ENCODE measurements around the gene UBE4B. TPM values are rescaled to one million over a fixed set of nuclear protein-coding genes. Genes with fewer than 3 reads are reported as not detected.
"Not testable (repeated sequence)": the region's sequence is repeated elsewhere in the genome, so short reads cannot be mapped to it uniquely, and the experiment has no call there.

The UBE4B gene
- total RNA-seq, 1 experiment from 2014 or later, result 28.1 TPM

DNA sequence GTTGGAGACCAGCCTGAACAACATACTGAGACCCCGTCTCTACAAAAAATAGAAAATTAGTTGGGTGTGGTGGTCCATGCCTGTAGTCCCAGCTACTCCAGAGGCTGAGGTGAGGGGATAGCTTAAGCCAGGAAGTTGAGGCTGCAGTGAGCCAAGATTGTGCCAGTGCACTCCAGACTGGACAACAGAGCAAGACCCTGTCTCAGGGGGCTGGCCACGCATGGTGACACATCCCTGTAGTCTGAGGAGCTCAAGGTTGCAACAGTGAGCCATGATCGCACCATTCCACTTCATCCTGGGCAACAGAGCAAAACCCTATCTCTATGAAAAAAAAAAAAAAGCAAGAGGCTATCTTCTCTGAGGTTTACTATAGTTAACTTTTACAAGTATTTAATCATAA, 12.7 kb upstream of the UBE4B start:
- CTCF ChIA-PET, result no interaction called here
- Mint-ChIP-seq H3K4me3 (ENCODE audit: low read depth, unreplicated experiment) (no peak overlapping the region), H3K27ac (ENCODE audit: unreplicated experiment) (no peak overlapping the region), H3K4me1 (ENCODE audit: low read depth, unreplicated experiment) (no peaks in the 10 kb centered on the region), H3K27me3 (ENCODE audit: unreplicated experiment) (no peaks in the 10 kb centered on the region), H3K9me3 (ENCODE audit: low read depth, unreplicated experiment) (no peaks in the 10 kb centered on the region), H3K36me3 (ENCODE audit: insufficient read depth, unreplicated experiment) (no peaks in the 10 kb centered on the region)
- no TSS peak for BruUV-seq (replicated peaks)
- DNase-seq, result no peak
- intact Hi-C loops (cut with micrococcal nuclease; ENCODE audit: unreplicated experiment), result no loop called here
- TF ChIP-seq CTCF (IDR thresholded peaks at IDR 0.05; ENCODE audit: unreplicated experiment), result no peak

DNA sequence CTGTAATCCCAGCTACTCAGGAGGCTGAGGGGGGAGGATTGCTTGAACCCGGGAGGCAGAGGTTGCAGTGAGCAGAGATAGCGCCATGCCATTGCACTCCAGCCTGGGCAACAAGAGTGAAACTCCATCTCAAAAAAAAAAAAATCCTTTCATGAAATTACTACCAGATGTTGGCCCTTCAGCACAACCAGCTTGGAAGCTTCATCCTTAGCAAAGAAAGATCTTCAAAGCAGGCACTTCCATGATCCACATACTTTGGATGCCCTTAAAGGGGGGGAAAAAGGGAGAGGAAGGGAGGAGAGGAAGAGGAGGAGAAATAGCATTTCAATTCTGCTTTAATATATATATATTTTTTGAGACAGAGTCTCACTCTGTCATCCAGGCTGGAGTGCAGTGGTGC, 12.1 kb upstream of the UBE4B start:
- H3K27me3 Mint-ChIP-seq (ENCODE audit: unreplicated experiment); H3K9me3 Mint-ChIP-seq (ENCODE audit: low read depth, unreplicated experiment); H3K27ac Mint-ChIP-seq (ENCODE audit: unreplicated experiment); H3K4me1 Mint-ChIP-seq (ENCODE audit: low read depth, unreplicated experiment); H3K4me3 Mint-ChIP-seq (ENCODE audit: low read depth, unreplicated experiment); CTCF ChIA-PET; DNase-seq; H3K36me3 Mint-ChIP-seq (ENCODE audit: insufficient read depth, unreplicated experiment); BruUV-seq (replicated peaks); intact Hi-C loops (cut with micrococcal nuclease; ENCODE audit: unreplicated experiment): not testable (repeated sequence)

GRCh38 chr1:10021992-10022391, 10.8 kb upstream of the UBE4B start:
- H3K36me3 Mint-ChIP-seq (ENCODE audit: insufficient read depth, unreplicated experiment); DNase-seq; H3K27ac Mint-ChIP-seq (ENCODE audit: unreplicated experiment); BruUV-seq (replicated peaks); H3K27me3 Mint-ChIP-seq (ENCODE audit: unreplicated experiment); H3K4me1 Mint-ChIP-seq (ENCODE audit: low read depth, unreplicated experiment); intact Hi-C loops (cut with micrococcal nuclease; ENCODE audit: unreplicated experiment); CTCF ChIA-PET; H3K9me3 Mint-ChIP-seq (ENCODE audit: low read depth, unreplicated experiment); H3K4me3 Mint-ChIP-seq (ENCODE audit: low read depth, unreplicated experiment): not testable (repeated sequence)

DNA sequence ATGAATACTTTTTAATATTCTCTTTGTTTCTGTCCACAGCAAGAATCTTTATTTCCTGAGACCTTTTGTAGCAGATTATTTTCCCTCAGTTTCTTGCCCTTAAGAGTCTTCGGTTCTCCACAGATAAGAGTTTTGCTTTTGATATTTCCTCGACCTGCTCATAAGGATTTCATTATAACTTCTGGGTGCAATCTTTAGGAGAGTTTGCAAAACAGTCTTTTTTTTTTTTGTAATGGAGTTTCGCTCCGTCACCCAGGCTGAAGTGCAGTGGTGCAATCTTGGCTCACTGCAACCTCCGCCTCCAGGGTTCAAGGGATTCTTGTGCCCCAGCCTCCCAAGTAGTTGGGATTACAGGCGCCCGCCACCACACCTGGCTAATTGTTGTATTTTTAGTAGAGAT, 10.1 kb upstream of the UBE4B start:
- Mint-ChIP-seq H3K9me3 (ENCODE audit: low read depth, unreplicated experiment) (no peaks in the 10 kb centered on the region), H3K4me3 (ENCODE audit: low read depth, unreplicated experiment) (no peak overlapping the region), H3K4me1 (ENCODE audit: low read depth, unreplicated experiment) (no peaks in the 10 kb centered on the region), H3K27me3 (ENCODE audit: unreplicated experiment) (no peaks in the 10 kb centered on the region), H3K27ac (ENCODE audit: unreplicated experiment) (no peak overlapping the region), H3K36me3 (ENCODE audit: insufficient read depth, unreplicated experiment) (no peaks in the 10 kb centered on the region)
- no TSS peak for BruUV-seq (replicated peaks)
- intact Hi-C loops (cut with micrococcal nuclease; ENCODE audit: unreplicated experiment), result no loop called here
- no peak for TF ChIP-seq CTCF (IDR thresholded peaks at IDR 0.05; ENCODE audit: unreplicated experiment)
- CTCF ChIA-PET, result no interaction called here
- DNase-seq, result no peak

DNA sequence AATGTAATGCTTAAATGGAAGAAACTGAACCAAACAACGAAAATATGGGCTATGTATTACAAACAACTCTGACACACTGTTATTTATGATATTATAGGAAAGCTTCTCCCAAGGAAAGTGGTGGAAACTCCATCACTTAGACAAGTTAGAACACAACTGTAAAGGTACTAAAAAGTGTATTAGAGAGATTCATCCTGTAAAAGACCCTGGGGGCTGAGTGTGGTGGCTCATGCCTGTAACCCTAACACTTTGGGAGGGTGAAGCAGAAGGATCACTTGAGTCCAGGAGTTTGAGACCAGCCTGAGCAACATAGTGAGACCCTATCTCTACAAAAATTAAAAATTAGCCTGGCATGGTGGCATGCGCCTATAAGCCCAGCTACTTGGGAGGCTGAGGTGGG, 7.4 kb upstream of the UBE4B start:
- no peak overlapping the region for H3K27ac Mint-ChIP-seq (ENCODE audit: unreplicated experiment)
- no TSS peak for BruUV-seq (replicated peaks)
- CTCF ChIA-PET, result no interaction called here
- H3K4me3 Mint-ChIP-seq (ENCODE audit: low read depth, unreplicated experiment), result no peak overlapping the region
- intact Hi-C loops (cut with micrococcal nuclease; ENCODE audit: unreplicated experiment), result no loop called here
- no peaks in the 10 kb centered on the region for H3K27me3 Mint-ChIP-seq (ENCODE audit: unreplicated experiment)
- no peak for TF ChIP-seq CTCF (IDR thresholded peaks at IDR 0.05; ENCODE audit: unreplicated experiment)
- H3K4me1 Mint-ChIP-seq (ENCODE audit: low read depth, unreplicated experiment), result no peaks in the 10 kb centered on the region
- H3K36me3 Mint-ChIP-seq (ENCODE audit: insufficient read depth, unreplicated experiment), result no peaks in the 10 kb centered on the region
- H3K9me3 Mint-ChIP-seq (ENCODE audit: low read depth, unreplicated experiment), result no peaks in the 10 kb centered on the region
- DNase-seq, result no peak

Data from Calu3 (cell line).